ENCODE measurements around the gene SIX1.

The SIX1 gene

DNA sequence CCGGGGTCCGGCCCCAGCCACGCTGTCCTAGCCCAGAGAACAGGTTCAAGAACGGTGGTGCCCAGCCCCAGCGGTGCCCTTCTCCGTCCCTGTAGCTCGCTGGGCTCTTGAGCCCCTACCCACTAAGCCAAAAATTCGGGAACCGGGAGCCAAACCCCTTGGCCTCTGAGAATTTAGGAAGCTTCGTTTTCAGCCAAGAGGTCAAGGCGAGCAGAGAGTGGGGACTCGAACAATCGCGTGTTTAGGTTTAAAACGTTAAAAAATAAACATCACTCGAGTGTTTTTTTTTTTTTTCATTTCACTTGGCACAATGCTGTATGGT is 6.2 kb downstream of the SIX1 start:
- FAIRE-seq, result no peak
- DNase-seq (ENCODE audit: low spot score), result no peak

DNA sequence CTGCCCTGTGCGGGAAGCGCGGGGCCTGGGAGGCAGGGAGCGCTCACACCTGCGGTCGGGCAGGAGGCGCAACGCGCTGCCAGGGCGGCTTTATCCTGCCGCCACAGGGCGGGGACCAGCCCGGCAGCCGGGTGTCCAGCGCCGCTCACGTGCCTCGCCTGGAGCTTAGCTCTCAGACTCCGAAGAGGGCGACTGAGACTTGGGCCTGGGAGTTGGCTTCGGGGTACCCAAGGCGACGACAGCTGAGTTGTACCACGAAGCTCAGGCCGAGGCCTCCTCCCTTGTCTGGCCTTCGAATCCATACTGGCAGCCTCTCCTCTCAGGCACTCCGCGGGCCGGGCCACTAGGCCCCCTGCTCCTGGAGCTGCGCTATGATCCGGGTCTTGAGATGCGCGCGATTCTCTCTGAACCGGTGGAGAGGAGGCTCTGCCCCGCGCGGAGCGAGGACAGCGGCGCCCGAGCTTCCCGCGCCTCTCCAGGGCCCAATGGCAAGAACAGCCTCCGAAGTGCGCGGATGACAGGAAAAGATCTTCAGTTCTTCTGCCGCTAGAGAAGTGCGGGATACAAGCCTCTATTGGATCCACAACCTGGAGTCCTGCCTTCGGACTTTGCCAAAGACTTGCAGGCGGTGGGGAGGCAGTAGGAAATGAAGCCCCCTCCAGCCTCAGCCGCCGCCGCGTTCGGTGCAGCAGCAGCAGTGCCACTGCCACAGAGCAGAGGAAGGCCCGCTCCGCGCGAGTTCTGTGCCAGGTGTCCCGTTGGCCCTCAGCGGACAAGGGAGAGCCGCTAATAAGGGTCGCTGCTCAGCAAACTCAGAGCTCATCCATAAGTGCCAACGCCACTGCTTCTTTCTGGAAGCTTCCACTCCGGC is 6.8 kb downstream of the SIX1 start:
- no peak for FAIRE-seq

GRCh38 chr14:60641742-60642269 is 7.5 kb downstream of the SIX1 start:
- DNase-seq (ENCODE audit: low spot score), result no peak

More for the DNA sequence above, 6.8 kb downstream of the SIX1 start:
- no peak for DNase-seq (ENCODE audit: low spot score)

GRCh38 chr14:60640859-60641741 is 8.2 kb downstream of the SIX1 start:
- FAIRE-seq (no peak), DNase-seq (ENCODE audit: low spot score) (no peak)

More at GRCh38 chr14:60641742-60642269, 7.5 kb downstream of the SIX1 start:
- no peak for FAIRE-seq

DNA sequence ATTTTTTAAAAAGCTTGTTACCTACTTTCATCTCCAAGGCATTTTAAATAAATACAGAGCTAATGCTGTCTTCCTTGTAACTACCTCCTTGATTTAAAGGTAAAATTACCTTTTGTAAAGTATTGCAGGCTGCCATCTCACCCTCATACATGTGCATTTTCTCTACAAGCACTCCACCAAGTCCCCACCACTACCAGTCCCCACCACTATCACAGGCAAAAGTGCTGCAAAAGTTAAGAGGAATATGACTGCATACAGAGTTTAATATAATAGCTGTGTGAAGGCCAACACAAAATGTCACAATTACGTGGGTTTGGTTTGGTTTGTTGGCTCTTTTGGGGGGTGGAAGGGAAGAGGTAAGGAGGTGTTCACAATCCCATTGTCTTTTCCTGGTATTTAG is 9.6 kb downstream of the SIX1 start:
- DNase-seq (ENCODE audit: low spot score), result no peak
- no peak for FAIRE-seq

GRCh38 chr14:60637479-60638315 is 11.6 kb downstream of the SIX1 start:
- FAIRE-seq (no peak), DNase-seq (ENCODE audit: low spot score) (no peak)

GRCh38 chr14:60636879-60637478 is 12.3 kb downstream of the SIX1 start:
- no peak for DNase-seq (ENCODE audit: low spot score)
- FAIRE-seq, result no peak

- DNase-seq (ENCODE audit: low spot score) (no peak), FAIRE-seq (no peak)
Measured at GRCh38 chr14:60634153-60634552, 15.1 kb downstream of the SIX1 start.

GRCh38 chr14:60632777-60633176 is 16.5 kb downstream of the SIX1 start:
- FAIRE-seq (no peak), DNase-seq (ENCODE audit: low spot score) (no peak)

GRCh38 chr14:60632257-60632656 is 17.0 kb downstream of the SIX1 start:
- no peak for FAIRE-seq
- no peak for DNase-seq (ENCODE audit: low spot score)

DNA sequence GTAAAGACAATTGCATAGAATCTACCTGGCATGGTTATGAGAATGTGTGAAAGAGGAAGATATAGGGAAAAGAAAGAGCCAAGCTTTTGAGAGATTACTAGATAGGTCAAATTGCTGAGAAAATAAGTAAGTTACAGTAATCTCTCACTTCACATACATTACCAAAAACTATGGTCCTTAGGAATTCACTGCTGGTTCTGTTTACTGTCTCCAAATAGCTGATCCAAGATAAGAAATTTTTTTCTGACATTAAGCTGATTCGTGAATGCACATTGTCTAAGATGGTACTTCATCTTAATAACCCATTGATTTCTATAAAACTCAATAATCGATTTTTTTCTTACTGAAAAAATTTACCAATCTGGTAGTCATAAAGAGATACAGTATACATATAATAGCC is 17.4 kb downstream of the SIX1 start:
- DNase-seq (ENCODE audit: low spot score), result no peak
- FAIRE-seq, result no peak

GRCh38 chr14:60630129-60630528 is 19.1 kb downstream of the SIX1 start:
- no peak for DNase-seq (ENCODE audit: low spot score)
- FAIRE-seq, result no peak

DNA sequence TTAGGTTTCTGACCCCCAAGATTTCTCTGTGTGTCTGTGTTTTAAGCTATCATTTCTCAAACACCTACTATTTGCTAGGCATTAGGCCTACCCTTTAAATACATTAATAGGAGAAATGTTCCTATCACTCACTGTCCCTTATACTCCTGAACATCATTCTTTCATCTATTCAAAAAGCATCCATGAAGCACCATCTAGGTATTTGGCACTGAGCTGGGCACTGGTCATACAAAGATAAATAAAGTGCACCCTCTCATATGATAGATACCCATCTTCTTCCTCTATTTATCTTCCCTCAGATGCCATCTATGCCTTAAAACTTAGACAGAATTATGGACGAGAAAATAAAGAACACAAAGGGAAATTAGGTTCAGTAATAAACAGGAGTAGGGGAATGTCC is 20.4 kb downstream of the SIX1 start:
- FAIRE-seq (no peak), DNase-seq (ENCODE audit: low spot score) (no peak)

- DNase-seq (ENCODE audit: low spot score), result no peak
- no peak for FAIRE-seq
Measured at GRCh38 chr14:60622917-60623257, 26.4 kb downstream of the SIX1 start.

- FAIRE-seq (no peak), DNase-seq (ENCODE audit: low spot score) (no peak)
Measured at GRCh38 chr14:60622210-60622916, 26.9 kb downstream of the SIX1 start.

DNA sequence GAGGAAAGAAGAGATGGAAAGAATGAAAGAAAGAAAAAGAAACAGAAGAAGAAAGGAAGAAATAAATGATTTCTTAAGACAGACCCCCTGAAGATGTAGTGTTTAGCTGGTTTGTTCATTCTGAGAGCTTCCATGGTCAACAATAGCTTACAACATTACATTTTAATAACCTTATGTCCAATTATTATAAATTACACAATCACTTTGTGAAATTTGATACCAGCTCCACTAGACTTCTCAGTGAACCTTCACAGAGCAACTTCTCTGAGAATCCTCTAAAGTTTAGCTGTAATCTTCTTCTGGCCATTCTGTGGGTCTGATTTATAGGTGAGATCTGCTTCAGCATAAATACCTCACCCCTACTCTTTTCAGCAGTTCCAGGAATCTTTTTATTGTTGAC is 27.9 kb downstream of the SIX1 start:
- FAIRE-seq (no peak), DNase-seq (ENCODE audit: low spot score) (no peak)

GRCh38 chr14:60618241-60618640 is 31.0 kb downstream of the SIX1 start:
- no peak for FAIRE-seq
- no peak for DNase-seq (ENCODE audit: low spot score)

DNA sequence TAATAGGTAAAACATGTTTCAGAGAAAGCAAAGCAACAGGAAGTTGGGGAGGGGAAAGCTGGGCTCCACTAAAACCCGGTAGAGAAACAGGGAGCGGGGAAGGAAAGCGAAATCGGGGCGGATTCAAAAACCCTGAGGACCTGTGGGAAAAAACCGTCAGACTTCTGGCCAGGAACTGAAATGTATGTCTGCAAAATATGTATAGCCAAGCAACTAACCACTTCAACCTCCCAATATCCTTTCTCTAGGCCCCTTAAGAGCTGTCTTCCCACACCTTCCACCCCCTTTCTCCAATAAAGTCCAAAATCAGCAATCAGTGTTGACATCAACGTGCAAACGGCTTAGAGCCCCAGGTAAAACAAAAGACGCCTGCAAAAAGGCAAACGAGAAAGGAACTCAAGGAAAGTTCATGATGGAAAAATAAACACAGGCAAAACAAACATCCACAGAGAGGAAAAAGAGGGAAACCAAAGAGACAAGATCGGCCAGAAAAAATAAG is 32.8 kb downstream of the SIX1 start:
- FAIRE-seq (no peak), DNase-seq (ENCODE audit: low spot score) (no peak)

DNA sequence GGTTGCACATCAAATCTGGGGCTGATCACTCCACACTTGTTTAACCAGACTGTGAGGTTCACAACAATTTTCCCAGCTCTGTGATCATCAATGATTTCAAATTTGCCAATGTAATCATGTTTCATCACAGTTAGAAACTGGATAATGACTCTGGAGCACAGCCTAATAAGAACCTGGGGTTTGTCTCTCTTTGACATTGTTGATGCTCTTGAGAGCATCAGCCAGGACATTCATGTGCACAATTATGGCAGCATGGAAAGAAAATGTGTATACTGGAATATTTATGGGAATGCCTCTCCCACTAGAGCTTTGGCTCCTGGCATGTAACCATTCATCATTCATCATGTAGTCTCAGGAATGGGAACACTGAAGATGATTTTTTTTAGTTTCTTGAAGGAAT is 47.0 kb downstream of the SIX1 start:
- FAIRE-seq, result no peak
- DNase-seq (ENCODE audit: low spot score), result no peak

DNA sequence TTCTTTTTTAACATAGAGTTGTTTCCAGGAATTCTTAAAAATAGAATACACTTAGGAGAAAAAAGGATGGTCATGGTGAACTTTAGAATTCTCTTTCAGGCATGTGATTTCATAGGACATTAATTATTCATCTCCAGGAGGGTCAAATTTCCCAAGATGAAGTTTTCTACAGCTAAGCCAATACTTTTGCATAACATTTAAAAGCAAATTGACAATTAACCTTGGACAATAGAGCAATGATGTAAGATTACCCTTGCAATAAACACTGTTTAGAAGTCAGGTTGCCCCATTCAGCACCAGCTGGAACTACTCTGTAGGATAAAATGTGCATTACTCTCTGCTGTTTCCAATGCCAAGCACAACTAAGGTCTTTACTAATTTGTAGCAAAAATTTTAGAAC is 49.5 kb downstream of the SIX1 start:
- FAIRE-seq, result no peak

More for the DNA sequence above, 49.5 kb downstream of the SIX1 start:
- DNase-seq (ENCODE audit: low spot score), result no peak

All from RCC 7860 (cell line).